Stimulated activated naive B cell treated with anti-CD40 and anti-IgM and Interleukin-4, amounts not matched to agents 10 μg/mL and 1 μg/mL and 100 μg/mL, for 72 hours (primary cell): ENCODE data around the gene AACS.

Experiments
- ATAC-seq, 2 donors: fragments of 150-1000 bp; cut with Tn5 transposase; replicated peaks; 2 replicates each; pipeline ENCODE4 v1.10.0; 2021; ENCODE audit warnings: moderate library complexity in 1 of 2
- DNase-seq: peaks from one replicate; pipeline ENCODE4 v3.0.0; 2021
- H3K27ac Mint-ChIP-seq: one replicate; pipeline ENCODE4 v1.8.0; 2022; ENCODE audit warnings: mild to moderate bottlenecking, mixed read lengths
- H3K27me3 Mint-ChIP-seq, 2 donors: one replicate each; pipeline ENCODE4 v1.8.0; 2022; ENCODE audit warnings: mixed read lengths in 2 of 2
- H3K36me3 Mint-ChIP-seq, 2 donors: one replicate each; pipeline ENCODE4 v1.8.0; 2022; ENCODE audit warnings: mixed read lengths in 2 of 2, mild to moderate bottlenecking in 1 of 2
- H3K4me1 Mint-ChIP-seq, 2 donors: one replicate each; pipeline ENCODE4 v1.8.0; 2022; ENCODE audit warnings: mixed read lengths in 2 of 2, mild to moderate bottlenecking in 1 of 2
- H3K4me3 Mint-ChIP-seq, 2 donors: one replicate each; pipeline ENCODE4 v1.8.0; 2022; ENCODE audit warnings: mild to moderate bottlenecking in 2 of 2, mixed read lengths in 2 of 2, moderate library complexity in 1 of 2
- H3K9me3 Mint-ChIP-seq, 2 donors: one replicate each; pipeline ENCODE4 v1.8.0; 2022; ENCODE audit warnings: mixed read lengths in 2 of 2, mild to moderate bottlenecking in 1 of 2

Gene AACS

DNA sequence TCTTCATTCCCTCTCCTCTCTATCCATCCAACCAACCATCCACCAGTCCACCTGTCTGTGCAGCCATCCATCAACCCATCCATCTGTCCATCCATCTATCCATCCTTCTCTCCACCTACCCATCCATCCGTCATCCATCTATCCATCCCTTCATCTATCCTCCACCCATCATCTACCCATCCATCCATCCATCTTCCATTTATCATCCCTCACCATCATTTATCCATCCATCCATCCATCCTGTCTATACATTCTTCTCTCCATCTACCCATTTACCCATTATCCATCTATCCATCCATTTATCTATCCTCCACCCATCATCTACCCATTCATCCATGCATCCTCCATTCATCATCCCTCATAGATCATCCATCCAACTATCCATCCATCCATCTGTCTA, 24.4 kb downstream of the AACS start:
- no peak overlapping the region for H3K4me3 Mint-ChIP-seq
- DNase-seq = no peak
- H3K27ac Mint-ChIP-seq = no peak overlapping the region
- peaks cover 26 to 31% of the 10 kb centered on the region in 2 donors for H3K36me3 Mint-ChIP-seq
- H3K9me3 Mint-ChIP-seq = no peaks in the 10 kb centered on the region
- ATAC-seq = no peak
- no peaks in the 10 kb centered on the region for H3K27me3 Mint-ChIP-seq
- no peaks in the 10 kb centered on the region for H3K4me1 Mint-ChIP-seq

- no peaks in the 10 kb centered on the region for H3K9me3 Mint-ChIP-seq
- H3K27me3 Mint-ChIP-seq = no peaks in the 10 kb centered on the region
- H3K27ac Mint-ChIP-seq = no peak overlapping the region
- H3K4me3 Mint-ChIP-seq = no peak overlapping the region
- no peak for DNase-seq
- no peak for ATAC-seq
- H3K4me1 Mint-ChIP-seq = no peaks in the 10 kb centered on the region
- H3K36me3 Mint-ChIP-seq = peaks cover 28 to 32% of the 10 kb centered on the region in 2 donors
These were observed 25.2 kb downstream of the AACS start for GRCh38 chr12:125090437-125090836.

GRCh38 chr12:125091401-125091800, 26.2 kb downstream of the AACS start:
- H3K4me3 Mint-ChIP-seq = no peak overlapping the region
- no peaks in the 10 kb centered on the region for H3K4me1 Mint-ChIP-seq
- no peak overlapping the region for H3K27ac Mint-ChIP-seq
- no peaks in the 10 kb centered on the region for H3K9me3 Mint-ChIP-seq
- ATAC-seq (no peak), DNase-seq (no peak)
- no peaks in the 10 kb centered on the region for H3K27me3 Mint-ChIP-seq
- peaks cover 26 to 36% of the 10 kb centered on the region in 2 donors for H3K36me3 Mint-ChIP-seq

GRCh38 chr12:125092108-125092871, 27.1 kb downstream of the AACS start:
- DNase-seq (no peak), ATAC-seq (no peak)
- no peak overlapping the region for H3K4me3 Mint-ChIP-seq
- peaks cover 24 to 35% of the 10 kb centered on the region in 2 donors for H3K36me3 Mint-ChIP-seq
- H3K9me3 Mint-ChIP-seq = no peaks in the 10 kb centered on the region
- H3K4me1 Mint-ChIP-seq = no peaks in the 10 kb centered on the region
- no peaks in the 10 kb centered on the region for H3K27me3 Mint-ChIP-seq
- no peak overlapping the region for H3K27ac Mint-ChIP-seq

- ATAC-seq (no peak), DNase-seq (no peak)
- Mint-ChIP-seq H3K27me3 (no peaks in the 10 kb centered on the region), H3K27ac (no peak overlapping the region), H3K36me3 (peaks cover 28 to 40% of the 10 kb centered on the region in 2 donors), H3K4me1 (no peaks in the 10 kb centered on the region), H3K4me3 (no peak overlapping the region), H3K9me3 (no peaks in the 10 kb centered on the region)
These were observed 27.8 kb downstream of the AACS start for GRCh38 chr12:125092872-125093680.

GRCh38 chr12:125093681-125094330, 28.6 kb downstream of the AACS start:
- no peaks in the 10 kb centered on the region for H3K9me3 Mint-ChIP-seq
- no peaks in the 10 kb centered on the region for H3K4me1 Mint-ChIP-seq
- H3K36me3 Mint-ChIP-seq = peaks cover 28 to 46% of the 10 kb centered on the region in 2 donors
- H3K27me3 Mint-ChIP-seq = no peaks in the 10 kb centered on the region
- H3K27ac Mint-ChIP-seq = no peak overlapping the region
- DNase-seq (no peak), ATAC-seq (no peak)
- H3K4me3 Mint-ChIP-seq = no peak overlapping the region

DNA sequence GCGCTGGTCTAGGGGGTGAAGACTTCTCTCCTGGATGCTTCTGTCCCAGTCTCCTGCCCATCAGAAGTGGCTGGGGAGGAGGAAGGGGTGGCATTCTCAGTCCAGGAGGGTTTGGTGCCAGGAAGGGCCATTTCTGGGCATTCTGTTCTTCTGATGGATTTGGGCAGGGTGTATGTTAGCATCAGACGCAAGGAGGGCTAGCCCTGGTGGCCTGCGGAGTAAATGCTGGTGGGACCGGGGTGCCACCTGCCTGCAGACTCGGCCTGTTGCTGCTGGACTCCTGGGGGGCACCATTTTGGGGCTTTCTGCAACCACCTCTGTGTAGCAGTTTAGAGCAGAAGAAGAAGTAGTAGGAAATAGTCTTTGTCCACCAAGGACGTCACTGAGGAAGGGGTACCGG, 31.7 kb downstream of the AACS start:
- Mint-ChIP-seq H3K27me3 (no peaks in the 10 kb centered on the region), H3K27ac (peak overlapping the region; percentile 34), H3K4me3 (no peak overlapping the region), H3K36me3 (peaks cover 29 to 49% of the 10 kb centered on the region in 2 donors), H3K4me1 (no peaks in the 10 kb centered on the region), H3K9me3 (no peaks in the 10 kb centered on the region)
- no peak for ATAC-seq
- DNase-seq = no peak

- peaks cover 27 to 47% of the 10 kb centered on the region in 2 donors for H3K36me3 Mint-ChIP-seq
- no peak overlapping the region for H3K4me3 Mint-ChIP-seq
- DNase-seq (no peak), ATAC-seq (no peak)
- no peak overlapping the region for H3K27ac Mint-ChIP-seq
- no peaks in the 10 kb centered on the region for H3K27me3 Mint-ChIP-seq
- H3K4me1 Mint-ChIP-seq = no peaks in the 10 kb centered on the region
- H3K9me3 Mint-ChIP-seq = no peaks in the 10 kb centered on the region
These were observed 32.2 kb downstream of the AACS start for GRCh38 chr12:125097427-125097826.

DNA sequence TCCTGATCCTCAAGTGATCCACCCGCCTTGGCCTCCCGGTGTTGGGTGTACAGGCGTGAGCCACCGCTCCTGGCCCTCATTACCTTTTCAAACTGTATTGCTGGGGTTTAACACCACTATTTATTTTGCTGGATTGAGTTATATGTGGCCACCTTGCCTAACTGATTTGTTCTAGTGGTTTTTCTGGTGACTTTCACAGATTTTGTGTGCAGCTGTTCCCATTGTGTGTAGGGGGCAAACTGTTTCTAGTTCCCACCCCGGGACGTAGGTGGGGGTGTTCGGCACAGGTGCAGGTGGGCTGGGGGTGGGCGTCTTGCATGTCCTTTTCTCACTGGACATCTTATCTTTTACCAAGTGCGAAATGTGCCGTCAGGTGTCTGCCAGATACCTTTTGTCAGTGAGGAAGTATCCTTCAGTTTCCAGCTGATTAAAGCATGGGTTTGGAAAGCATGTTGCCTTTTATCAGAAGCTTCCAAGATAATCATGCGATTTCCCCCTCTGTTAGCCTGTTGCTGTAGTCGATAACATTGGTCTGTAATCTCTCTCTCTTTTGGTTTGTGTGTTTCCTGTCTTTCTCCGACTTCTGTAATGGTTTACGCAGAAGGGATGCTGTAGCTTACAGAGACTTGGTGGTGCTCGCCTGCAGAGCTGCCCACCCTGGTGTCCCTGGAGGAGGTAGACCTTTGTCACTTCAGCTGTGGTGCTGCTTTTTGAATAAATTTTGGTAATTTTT, 33.6 kb downstream of the AACS start:
- Mint-ChIP-seq H3K27me3 (no peaks in the 10 kb centered on the region), H3K27ac (no peak overlapping the region), H3K9me3 (no peaks in the 10 kb centered on the region), H3K36me3 (peaks cover 29 to 47% of the 10 kb centered on the region in 2 donors), H3K4me3 (no peak overlapping the region), H3K4me1 (no peaks in the 10 kb centered on the region)
- no peak for DNase-seq
- ATAC-seq = no peak

- H3K27ac Mint-ChIP-seq = no peak overlapping the region
- ATAC-seq (no peak), DNase-seq (no peak)
- H3K4me3 Mint-ChIP-seq = no peak overlapping the region
- no peaks in the 10 kb centered on the region for H3K9me3 Mint-ChIP-seq
- no peaks in the 10 kb centered on the region for H3K27me3 Mint-ChIP-seq
- H3K4me1 Mint-ChIP-seq = no peaks in the 10 kb centered on the region
- H3K36me3 Mint-ChIP-seq = peaks cover 33 to 51% of the 10 kb centered on the region in 2 donors
These were observed 34.2 kb downstream of the AACS start for GRCh38 chr12:125099409-125099782.

DNA sequence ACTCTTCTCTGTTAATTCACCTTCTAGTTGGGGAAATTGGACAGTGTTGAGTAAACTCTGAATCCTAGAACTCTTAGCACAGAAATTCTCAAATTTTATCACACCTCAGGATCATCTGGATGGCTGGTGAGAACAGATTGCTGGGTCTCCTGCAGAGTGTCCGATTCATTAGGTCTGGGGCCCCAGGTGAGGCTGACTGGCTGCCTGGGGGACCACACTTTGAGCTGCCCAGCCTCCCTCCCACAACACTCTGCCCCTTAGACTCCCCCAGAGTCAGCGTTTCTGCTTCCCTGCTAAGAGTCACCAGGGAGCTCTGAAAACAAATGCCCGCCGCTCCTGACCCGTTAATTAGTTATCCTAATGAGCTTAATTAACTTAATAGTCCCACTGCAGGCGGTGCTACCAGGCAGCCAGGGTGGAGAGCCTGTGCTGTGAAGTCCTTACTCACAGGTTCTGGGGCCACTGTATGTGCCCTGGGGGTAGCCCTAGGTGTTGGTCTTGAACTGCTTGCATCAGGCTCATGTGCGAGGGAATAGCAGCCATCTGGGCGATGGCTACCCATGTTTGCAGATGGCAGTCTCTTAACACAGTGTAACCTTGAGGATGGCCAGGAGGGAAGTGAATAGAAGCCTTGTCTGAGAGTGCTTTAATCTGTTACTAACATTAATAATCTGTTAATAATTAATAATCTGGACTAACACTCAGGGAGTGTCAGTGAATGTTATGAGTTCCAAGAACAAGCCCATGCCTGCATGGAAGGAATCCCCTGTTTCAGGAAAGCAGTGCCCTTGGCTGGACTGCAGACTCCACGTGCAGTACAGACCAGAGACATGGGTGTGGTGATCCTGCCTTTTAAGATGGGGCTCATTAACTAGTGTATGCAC, 35.6 kb downstream of the AACS start:
- no peak overlapping the region for H3K4me3 Mint-ChIP-seq
- H3K27me3 Mint-ChIP-seq = no peaks in the 10 kb centered on the region
- ATAC-seq = no peak

GRCh38 chr12:125104982-125105381, 39.7 kb downstream of the AACS start:
- no peaks in the 10 kb centered on the region for H3K4me1 Mint-ChIP-seq
- H3K36me3 Mint-ChIP-seq = peaks cover 39 to 50% of the 10 kb centered on the region in 2 donors
- ATAC-seq = no peak
- H3K4me3 Mint-ChIP-seq = no peak overlapping the region
- no peaks in the 10 kb centered on the region for H3K9me3 Mint-ChIP-seq
- H3K27ac Mint-ChIP-seq = no peak overlapping the region
- no peak for DNase-seq
- no peaks in the 10 kb centered on the region for H3K27me3 Mint-ChIP-seq

More for the DNA sequence above, 35.6 kb downstream of the AACS start:
- H3K4me1 Mint-ChIP-seq = no peaks in the 10 kb centered on the region
- no peaks in the 10 kb centered on the region for H3K9me3 Mint-ChIP-seq
- H3K36me3 Mint-ChIP-seq = peaks cover 34 to 46% of the 10 kb centered on the region in 2 donors
- DNase-seq = no peak
- no peak overlapping the region for H3K27ac Mint-ChIP-seq

- Mint-ChIP-seq H3K27me3 (no peaks in the 10 kb centered on the region), H3K9me3 (no peaks in the 10 kb centered on the region), H3K4me3 (no peak overlapping the region), H3K27ac (no peak overlapping the region), H3K4me1 (no peaks in the 10 kb centered on the region), H3K36me3 (peaks cover 37 to 55% of the 10 kb centered on the region in 2 donors)
- no peak for DNase-seq
- no peak for ATAC-seq
These were observed 40.4 kb downstream of the AACS start for GRCh38 chr12:125105600-125105999.
